ENCODE results near the gene ZBTB20.

DNA sequence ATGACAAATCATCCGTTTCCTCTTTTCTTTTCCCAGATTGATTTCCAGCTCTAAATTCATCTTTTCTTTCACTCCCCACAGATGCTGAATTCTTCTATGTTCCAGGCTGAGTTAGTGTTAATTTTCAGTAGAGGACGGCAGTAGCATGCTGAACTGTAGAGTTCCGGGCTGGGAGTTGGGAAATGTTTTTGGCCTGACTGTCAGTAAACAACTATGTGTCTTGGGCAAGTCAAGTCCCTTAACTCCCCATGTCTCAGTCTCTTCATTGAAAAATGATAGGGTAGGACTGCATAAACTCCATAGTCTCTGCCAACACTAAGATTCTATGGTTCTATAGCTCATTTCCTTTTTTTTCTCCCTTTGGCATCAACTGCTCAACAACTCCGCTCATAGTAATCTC is 519.3 kb downstream of the ZBTB20 start:
- TF ChIP-seq, protein P1, sequence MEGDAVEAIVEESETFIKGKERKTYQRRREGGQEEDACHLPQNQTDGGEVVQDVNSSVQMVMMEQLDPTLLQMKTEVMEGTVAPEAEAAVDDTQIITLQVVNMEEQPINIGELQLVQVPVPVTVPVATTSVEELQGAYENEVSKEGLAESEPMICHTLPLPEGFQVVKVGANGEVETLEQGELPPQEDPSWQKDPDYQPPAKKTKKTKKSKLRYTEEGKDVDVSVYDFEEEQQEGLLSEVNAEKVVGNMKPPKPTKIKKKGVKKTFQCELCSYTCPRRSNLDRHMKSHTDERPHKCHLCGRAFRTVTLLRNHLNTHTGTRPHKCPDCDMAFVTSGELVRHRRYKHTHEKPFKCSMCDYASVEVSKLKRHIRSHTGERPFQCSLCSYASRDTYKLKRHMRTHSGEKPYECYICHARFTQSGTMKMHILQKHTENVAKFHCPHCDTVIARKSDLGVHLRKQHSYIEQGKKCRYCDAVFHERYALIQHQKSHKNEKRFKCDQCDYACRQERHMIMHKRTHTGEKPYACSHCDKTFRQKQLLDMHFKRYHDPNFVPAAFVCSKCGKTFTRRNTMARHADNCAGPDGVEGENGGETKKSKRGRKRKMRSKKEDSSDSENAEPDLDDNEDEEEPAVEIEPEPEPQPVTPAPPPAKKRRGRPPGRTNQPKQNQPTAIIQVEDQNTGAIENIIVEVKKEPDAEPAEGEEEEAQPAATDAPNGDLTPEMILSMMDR (IDR thresholded peaks at IDR 0.05; ENCODE audit: low read depth, low read length, missing input control) = no peak
- peak in 1 of 2 donors; percentile 24 for TF ChIP-seq EGR1 (IDR thresholded peaks at IDR 0.05; ENCODE audit: low read depth in 2 of 2)
- TF ChIP-seq RAD21 (IDR thresholded peaks at IDR 0.05) = peak; percentile 43 to 63
- peak in 1 of 2 donors; percentile 16 for TF ChIP-seq GABPA (IDR thresholded peaks at IDR 0.05 in 1 of 2, conservative IDR thresholded peaks at IDR 0.05 in 1 of 2)
- TF ChIP-seq REST (IDR thresholded peaks at IDR 0.05) = no peak

Measured in liver (tissue), 3 donors.